HG02981 (cell line): Measurements from ENCODE around the gene LHX6.

Experiments
- ATAC-seq: cut with Tn5 transposase; IDR thresholded peaks from one replicate; pipeline ENCODE4 v1.9.1; 2021; ENCODE audit warnings: mild to moderate bottlenecking, moderate library complexity; ENCODE audit not compliant: unreplicated experiment

Gene LHX6

DNA sequence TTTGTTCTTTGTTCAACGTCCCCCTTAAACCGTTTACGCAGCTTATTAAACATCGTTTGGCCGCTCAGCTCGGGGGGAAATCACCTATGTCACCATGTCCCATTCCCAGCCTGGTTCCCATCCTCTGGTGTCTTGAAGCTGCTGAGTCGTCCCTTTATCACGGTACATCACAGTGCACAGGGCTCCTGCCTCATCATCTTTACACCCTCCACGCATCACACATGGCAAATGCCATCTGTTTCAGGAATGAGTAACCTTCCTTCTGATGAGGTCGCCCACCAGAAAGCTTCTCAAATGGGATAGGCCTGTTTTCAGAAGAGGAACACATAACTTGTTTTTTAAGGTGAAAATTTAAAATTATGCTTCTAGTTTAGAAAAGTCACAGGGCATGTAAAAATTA, 7.9 kb upstream of the LHX6 start:
- ATAC-seq = no peak

GRCh38 chr9:122234022-122234748, 5.4 kb upstream of the LHX6 start:
- no peak for ATAC-seq

DNA sequence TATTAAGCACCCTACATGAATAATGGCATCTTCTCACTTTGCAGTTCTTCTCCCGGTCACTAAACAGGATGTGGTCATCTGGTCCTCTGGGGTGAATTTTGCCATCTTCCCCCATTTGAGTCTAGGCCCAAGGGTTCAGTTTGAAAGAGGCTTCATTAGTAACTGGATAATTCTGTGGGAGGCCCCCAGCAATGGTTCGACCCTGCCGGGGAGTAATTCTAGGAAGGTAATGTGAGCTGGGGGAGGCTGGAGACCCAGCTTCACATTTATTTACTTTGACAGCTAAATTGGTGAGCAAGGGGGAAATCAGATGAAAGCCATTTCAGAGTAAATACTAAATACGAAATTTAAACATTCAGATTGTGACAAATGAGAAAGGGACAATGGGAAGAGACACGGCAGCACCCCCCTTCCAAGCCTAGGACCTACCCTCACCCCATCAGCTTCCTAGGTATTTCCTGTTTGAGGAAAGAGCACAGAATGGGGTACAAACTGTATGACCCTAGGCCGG, 4.1 kb upstream of the LHX6 start:
- ATAC-seq = no peak

GRCh38 chr9:122229485-122229837, 704 bp upstream of the LHX6 start:
- ATAC-seq = no peak

GRCh38 chr9:122228191-122228567, 578 bp downstream of the LHX6 start:
- ATAC-seq = no peak

GRCh38 chr9:122227575-122227900, 1.2 kb downstream of the LHX6 start:
- ATAC-seq = no peak

DNA sequence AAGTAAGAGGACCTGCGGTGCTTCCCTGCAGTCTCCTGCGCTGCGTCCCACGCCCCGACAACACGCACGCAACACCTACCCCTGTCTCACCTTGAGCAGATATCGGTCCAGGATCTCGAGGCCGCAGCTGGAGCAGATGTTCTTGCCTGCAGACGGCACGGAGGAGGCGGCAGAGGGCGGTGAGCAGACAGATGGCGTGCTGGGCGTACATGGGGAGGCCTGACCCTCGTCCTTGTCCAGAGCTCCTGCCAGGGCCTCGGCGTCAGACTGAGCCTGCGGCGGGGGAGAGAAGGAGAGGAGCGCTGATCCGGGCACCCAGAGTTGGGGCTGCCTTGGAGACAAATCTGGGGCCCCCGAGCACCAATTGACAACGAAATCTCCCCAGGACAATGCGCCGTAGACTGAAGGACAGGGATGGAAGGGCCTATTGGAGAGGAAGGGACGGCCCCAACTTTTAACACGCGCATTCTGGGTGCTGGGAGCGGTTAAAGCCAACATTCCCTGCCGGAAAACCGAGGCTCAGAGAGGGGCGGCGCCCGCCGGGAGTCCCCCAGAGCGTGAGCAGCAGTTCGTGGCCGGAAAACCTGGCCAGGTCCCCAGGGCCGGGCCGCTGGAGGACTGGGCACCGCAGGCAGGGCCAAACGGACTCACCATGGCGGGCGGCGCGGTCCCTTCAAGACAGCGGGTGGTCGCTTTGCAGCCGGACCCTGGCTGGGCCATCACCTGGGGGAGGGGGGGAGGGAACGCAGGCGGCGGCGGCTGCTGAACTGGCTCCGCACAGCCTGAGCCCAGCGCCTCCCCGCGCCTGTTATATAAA, 1.8 kb downstream of the LHX6 start:
- ATAC-seq = no peak

GRCh38 chr9:122226142-122226757, 2.5 kb downstream of the LHX6 start:
- ATAC-seq = no peak

DNA sequence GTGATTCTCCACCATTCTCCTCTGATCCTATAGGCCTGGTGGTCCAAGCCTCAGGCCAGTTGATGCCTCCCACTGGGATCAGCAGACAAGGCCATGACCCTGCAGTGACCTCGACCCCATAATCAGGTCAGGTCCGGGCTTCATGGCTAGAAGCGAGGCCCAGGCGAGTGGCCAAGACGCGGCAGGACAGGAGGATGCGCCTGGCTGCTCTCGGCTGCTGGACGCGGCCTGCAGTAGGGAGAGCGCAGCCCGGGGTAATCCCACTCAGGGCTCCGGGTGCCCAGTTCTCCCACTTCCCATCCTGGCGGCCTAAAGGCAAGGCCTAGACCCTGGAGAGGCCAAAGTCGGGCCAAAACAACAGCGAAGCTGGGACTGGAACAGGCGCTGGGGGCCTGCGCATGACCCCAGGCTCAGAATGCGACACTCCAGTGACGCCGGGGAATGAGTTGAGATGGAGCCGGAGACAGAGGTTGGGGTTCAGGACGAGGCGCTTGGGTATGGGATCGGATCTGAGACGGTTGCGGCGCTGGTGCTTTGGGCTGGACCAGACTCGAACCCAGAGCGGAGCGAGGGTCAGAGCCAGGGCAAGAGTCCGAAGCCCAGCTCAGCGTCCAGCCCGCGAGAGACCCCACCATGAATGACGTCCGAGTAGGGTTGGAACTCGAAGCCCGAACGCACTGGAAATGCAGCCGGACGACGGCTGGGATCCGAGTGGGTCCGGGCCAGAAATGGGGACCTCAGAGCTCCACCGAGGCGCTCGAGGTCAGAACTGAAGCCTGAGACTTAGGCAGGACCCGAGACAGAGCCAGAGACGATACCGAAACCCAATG, 3.2 kb downstream of the LHX6 start:
- ATAC-seq = no peak

DNA sequence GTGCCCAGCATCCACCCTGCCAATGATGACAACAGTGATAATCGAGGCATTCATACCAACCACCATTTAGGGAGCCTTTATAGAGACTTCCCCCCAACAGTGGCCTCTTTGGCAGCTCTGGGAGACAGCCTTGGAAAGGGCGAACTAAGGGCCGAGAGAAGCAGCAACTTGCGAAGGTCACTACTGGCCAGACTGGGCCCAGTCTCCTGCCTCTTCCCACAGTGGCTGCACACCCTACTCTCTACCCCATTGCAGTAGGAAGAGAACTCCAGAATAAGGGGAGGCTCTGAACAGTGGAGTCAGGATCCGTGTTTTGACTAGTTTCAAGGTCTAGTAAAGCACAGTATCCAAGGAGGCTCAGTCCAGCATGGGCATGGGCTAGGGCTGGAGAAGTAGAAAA, 5.3 kb downstream of the LHX6 start:
- no peak for ATAC-seq

DNA sequence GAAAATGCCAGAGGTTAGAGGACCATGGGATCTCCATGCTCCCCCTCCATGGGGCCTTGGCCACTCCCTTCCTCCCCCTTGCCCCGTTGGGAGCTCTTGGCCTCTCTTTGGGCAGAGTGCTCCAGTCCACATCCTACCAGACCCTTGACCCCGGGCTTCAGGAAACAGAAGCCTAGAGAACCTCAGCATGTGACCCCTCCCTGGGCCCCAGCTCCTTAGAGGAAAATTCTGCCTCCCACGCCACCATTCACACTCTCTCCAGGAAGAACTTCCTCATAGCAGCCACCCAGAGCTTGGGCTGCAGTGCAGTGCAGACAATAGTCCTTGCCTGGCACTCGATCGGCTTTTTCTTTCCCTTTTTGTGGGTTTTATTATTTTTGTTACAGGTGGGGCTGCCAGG, 6.0 kb downstream of the LHX6 start:
- ATAC-seq = no peak

DNA sequence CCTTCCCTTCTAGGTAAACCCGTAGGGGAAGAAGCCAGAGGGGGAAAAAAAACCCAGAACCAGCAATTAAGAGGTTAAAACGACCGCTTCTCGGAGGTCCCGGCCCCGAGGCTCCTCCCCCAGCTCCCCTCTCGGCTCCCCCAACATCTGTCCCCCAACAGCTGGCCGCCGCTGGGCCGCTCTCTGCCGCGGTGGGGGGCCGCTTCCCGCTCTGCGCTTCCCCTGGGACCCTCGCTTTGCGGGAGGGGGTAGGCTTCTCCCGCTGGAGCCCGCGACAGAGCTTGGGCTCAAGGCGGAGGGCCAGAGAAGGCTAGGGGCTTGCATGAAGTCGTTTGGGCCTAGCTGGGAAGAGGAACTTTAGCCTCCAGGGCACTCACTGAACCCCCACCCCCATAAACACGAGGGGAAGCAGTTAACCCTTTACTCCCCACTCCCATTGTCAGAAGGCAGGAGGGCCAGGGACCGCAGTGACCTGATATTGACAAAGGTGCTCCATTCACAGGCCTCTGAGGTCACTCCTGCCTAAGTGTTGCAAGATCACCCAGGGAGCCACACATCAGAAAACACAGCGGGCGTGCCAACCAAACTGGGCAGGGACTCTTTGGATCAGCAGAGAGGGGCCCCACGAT, 7.5 kb downstream of the LHX6 start:
- ATAC-seq = no peak

DNA sequence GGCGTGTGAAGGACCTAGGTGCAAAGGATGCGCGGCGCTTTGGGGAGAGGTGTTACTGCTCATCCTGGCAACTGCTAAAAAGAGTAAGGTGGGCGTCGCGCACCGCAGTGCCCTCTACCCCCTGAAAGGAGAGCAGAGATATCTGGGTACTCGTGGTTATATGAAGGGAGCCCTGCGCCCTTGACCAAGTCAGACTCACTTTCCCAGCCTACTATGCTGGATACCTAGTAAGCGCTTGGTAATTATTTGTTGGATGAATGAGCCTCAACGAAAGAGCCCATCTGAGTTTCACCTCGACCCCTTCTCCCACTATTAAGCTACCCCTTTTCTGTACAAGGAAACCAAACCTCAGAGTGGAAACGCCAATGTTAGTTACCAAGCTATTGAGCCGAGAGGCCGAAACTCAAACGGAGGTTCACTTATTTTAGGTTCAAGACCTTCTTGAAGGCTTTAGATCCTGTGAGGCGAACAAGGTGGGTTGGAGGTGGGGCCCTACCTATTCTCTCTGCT, 8.0 kb downstream of the LHX6 start:
- no peak for ATAC-seq

GRCh38 chr9:122219856-122220672, 8.7 kb downstream of the LHX6 start:
- ATAC-seq = no peak

- no peak for ATAC-seq
These were observed 9.6 kb downstream of the LHX6 start for GRCh38 chr9:122218935-122219855.

DNA sequence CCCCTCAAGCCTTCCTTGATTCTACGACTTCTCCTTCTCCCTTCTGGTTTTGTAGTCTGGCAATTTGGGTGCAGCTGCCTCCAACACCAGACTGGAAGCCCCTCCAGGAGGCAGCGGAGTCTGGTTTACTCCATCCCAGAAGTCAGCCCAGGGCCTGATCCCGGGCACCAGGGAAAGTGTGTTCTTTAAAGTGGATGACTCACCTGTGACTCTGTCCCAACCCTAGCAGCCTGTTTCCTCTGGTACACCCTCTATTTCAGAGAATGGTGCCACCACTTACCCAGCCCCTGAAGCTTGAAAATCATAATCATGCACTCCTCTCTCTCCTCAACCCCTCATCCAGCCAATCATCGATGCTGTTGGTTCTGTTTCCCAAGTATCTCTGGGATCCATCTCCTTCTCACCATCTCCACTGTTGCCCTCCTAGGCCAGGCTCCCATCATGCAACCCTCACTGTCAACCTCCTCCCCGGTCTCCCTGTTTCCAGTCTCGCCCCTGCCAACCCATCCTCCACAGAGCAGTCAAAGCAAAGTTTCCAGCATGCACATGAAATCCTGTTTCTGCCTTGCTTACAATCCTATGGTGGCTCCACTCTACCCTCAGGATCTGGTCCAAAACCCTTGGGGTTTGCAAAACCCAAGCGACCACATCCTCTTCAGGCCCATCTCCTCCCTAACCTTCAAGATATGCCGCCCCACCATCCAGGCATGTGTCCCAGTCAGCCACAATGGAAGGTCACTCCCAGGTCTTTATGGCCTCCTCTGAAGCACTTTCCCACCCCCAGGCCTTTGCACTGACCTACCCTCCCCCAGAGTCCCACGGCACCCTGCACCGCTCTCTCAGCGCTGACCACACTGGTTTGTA, 10.5 kb downstream of the LHX6 start:
- ATAC-seq = no peak

- no peak for ATAC-seq
These were observed 11.1 kb downstream of the LHX6 start for GRCh38 chr9:122217640-122218039.
